ENCODE data around the gene UGT2B28. TPM values are rescaled to one million over a fixed set of nuclear protein-coding genes. Genes with fewer than 3 reads are reported as not detected.
"Not testable (repeated sequence)": the region's sequence is repeated elsewhere in the genome, so short reads cannot be mapped to it uniquely, and the experiment has no call there.

The UGT2B28 gene
- total and polyA plus RNA-seq, 8 donors = 0.12 to 0.91 (median 0.65) TPM; not detected in 4

GRCh38 chr4:69308426-69309033, 28.3 kb downstream of the UGT2B28 start:
- DNase-seq; H3K4me3 ChIP-seq; intact Hi-C loops (cut with DNase I); ATAC-seq; H3K27ac ChIP-seq; H3K9me3 ChIP-seq; H3K36me3 ChIP-seq; H3K4me1 ChIP-seq; H3K27me3 ChIP-seq: not testable (repeated sequence)

GRCh38 chr4:69309549-69310076, 29.3 kb downstream of the UGT2B28 start:
- H3K36me3 ChIP-seq; H3K27ac ChIP-seq; H3K4me1 ChIP-seq; ATAC-seq; H3K4me3 ChIP-seq; intact Hi-C loops (cut with DNase I); H3K27me3 ChIP-seq; H3K9me3 ChIP-seq; DNase-seq: not testable (repeated sequence)

DNA sequence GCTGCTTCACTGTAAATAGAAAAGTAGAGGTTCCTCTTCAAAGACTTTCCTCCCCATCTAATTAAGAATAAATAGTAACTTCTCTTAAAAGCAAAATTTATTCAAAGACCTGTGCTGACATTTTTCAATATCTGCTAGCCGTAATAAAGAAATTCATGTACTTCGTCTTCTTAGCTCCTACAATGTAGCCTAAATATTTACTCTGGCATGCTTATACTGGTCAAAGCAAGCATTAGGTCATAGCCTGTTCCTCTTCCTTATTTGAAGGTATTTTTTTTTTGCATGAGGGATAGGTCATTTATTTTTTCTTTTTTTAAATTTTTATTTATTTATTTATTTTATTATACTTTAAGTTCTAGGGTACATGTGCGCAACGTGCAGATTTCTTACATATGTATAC, 30.0 kb downstream of the UGT2B28 start:
- intact Hi-C loops (cut with DNase I); DNase-seq; H3K4me3 ChIP-seq; H3K27me3 ChIP-seq; ATAC-seq; H3K27ac ChIP-seq; H3K4me1 ChIP-seq; H3K9me3 ChIP-seq; H3K36me3 ChIP-seq: not testable (repeated sequence)

GRCh38 chr4:69317669-69318298, 37.5 kb downstream of the UGT2B28 start:
- H3K4me3 ChIP-seq; H3K9me3 ChIP-seq; H3K27me3 ChIP-seq; intact Hi-C loops (cut with DNase I); H3K27ac ChIP-seq; H3K36me3 ChIP-seq; H3K4me1 ChIP-seq: not testable (repeated sequence)
- ATAC-seq (peak; percentile 76), DNase-seq (peak in 1 of 4 donors; percentile 11)
- TF ChIP-seq CTCF (IDR thresholded peaks at IDR 0.05) = peak; percentile 16 to 46

DNA sequence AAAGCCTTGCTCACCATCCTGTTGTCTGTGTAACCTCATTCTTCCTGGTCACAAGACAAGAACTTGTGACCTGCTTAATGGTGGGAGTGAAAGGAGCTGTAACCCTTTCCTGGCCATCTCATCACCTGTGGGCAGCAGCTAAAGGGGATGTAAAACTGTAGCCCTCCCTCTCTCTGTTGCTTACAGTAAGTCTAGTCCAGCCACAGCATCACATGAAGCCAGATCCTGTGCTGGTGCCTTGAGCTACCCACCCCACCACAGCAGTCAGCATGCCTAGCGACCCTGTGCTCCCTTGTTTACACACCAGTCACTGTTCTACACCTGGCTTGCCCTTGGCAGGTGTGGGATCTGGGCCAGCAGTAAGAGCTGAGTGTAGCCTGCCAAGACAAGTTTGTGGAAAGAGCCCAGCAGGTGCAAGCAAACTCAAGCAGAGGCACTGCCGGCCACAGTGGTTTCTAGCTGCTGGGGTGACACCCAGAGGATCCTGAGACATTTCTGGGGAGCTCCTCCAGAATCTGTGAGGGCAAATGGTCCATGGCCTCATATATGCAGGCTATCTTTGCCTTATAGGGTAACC, 41.0 kb downstream of the UGT2B28 start:
- peak; percentile 33 for ATAC-seq
- H3K27me3 ChIP-seq = no peaks in the 10 kb centered on the region
- intact Hi-C loops (cut with DNase I) = no loop called here

DNA sequence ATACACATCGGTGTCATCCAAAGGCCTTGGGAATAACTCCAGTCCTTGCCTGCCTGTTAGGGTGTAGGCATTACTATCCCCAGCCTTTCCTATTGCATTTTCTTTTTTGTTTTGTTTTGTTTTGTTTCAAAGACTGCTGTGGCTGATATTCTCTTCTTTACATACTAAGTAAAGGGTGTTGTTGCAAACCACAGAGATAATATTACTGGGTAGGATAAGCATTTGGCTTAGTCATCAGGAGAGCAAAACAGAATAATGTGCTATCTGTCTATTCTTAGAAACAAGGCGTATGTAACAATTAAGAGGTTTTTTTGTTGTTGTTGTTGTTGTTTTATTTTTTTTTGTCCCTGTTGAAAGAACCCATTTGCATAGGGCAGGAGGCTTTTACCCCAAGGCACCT, 41.8 kb downstream of the UGT2B28 start:
- TF ChIP-seq CTCF (IDR thresholded peaks at IDR 0.05) = no peak
- Histone ChIP-seq H3K27ac (peak overlapping the region in 1 of 2 donors; percentile 19), H3K4me1 (no peaks in the 10 kb centered on the region), H3K9me3 (no peaks in the 10 kb centered on the region), H3K4me3 (no peak overlapping the region), H3K36me3 (no peaks in the 10 kb centered on the region), H3K27me3 (no peaks in the 10 kb centered on the region)
- intact Hi-C loops (cut with DNase I) = no loop called here
- DNase-seq (no peak), ATAC-seq (peak; percentile 49)

More for the DNA sequence above, 41.0 kb downstream of the UGT2B28 start:
- Histone ChIP-seq H3K27ac (peak overlapping the region in 1 of 2 donors; percentile 19), H3K9me3 (no peaks in the 10 kb centered on the region), H3K4me3 (no peak overlapping the region), H3K4me1 (no peaks in the 10 kb centered on the region), H3K36me3 (no peaks in the 10 kb centered on the region)
- no peak for TF ChIP-seq CTCF (IDR thresholded peaks at IDR 0.05)
- DNase-seq = no peak

All from left lung (tissue), 10 donors.